Panc1 (cell line): ENCODE results near the gene ZNF180. TPM values are rescaled to one million over a fixed set of nuclear protein-coding genes. Genes with fewer than 3 reads are reported as not detected.

ENCODE experiments used
- ATAC-seq: fragments of 200-7000 bp; cut with Tn5 transposase; 2 replicates; pipeline ENCODE4 v1.9.1; 2020; ENCODE audit warnings: mild to moderate bottlenecking, moderate library complexity
- BruUV-seq: library from RNA; stranded (reverse); fragments of 400-500 nt; replicated peaks from 2 replicates; lab custom pipeline; 2021; lab: Mats Ljungman, UMichigan
- CTCF ChIA-PET: fragments of 300-600 bp; sonication (Branson Sonifier 250); formaldehyde crosslinking; loops from one replicate; lab custom pipeline; 2022; ENCODE audit warnings: antibody characterized with exemption; lab: Charles Lee
- POLR2A ChIA-PET: fragments of 300-600 bp; sonication (Branson Sonifier 250); formaldehyde crosslinking; loops from one replicate; lab custom pipeline; 2022; ENCODE audit warnings: antibody characterized with exemption; lab: Charles Lee
- DNase-seq: peaks from one replicate; pipeline ENCODE4 v3.0.0-alpha.2; 2010; ENCODE audit warnings: low read depth, low spot score
- H3K27ac ChIP-seq: 2 replicates; pipeline ENCODE4 v1.5.1; 2011; ENCODE audit warnings: mild to moderate bottlenecking, low read length, inconsistent platforms
- H3K27me3 ChIP-seq: fragments of 200-500 bp; sonication (Bioruptor generic); 2 replicates; pipeline ENCODE4 v1.6.0; 2014; ENCODE audit warnings: low read length, inconsistent platforms; ENCODE audit not compliant: control insufficient read depth, insufficient read depth
- H3K36me3 ChIP-seq: fragments of 200-500 bp; sonication (Bioruptor generic); 2 replicates; pipeline ENCODE4 v1.5.1; 2014; ENCODE audit warnings: inconsistent platforms, mild to moderate bottlenecking, low read length, moderate library complexity; ENCODE audit not compliant: control insufficient read depth, insufficient read depth
- H3K4me1 ChIP-seq: 2 replicates; pipeline ENCODE4 v1.5.1; 2011; ENCODE audit warnings: inconsistent platforms, mild to moderate bottlenecking, low read length, moderate library complexity; ENCODE audit not compliant: control insufficient read depth, insufficient read depth
- H3K4me3 ChIP-seq, 2 experiments: 2 replicates each; pipeline ENCODE4 v1.5.1; 2011 to 2012; ENCODE audit warnings: low read depth in 2 of 2, low read length in 2 of 2, mild to moderate bottlenecking in 2 of 2, inconsistent platforms in 1 of 2, moderate library complexity in 1 of 2
- H3K9me3 ChIP-seq: fragments of 200-500 bp; sonication (Bioruptor generic); 2 replicates; pipeline ENCODE4 v1.5.1; 2014; ENCODE audit warnings: low read depth, mild to moderate bottlenecking, inconsistent platforms, low read length, moderate library complexity; ENCODE audit not compliant: control insufficient read depth, insufficient read depth
- POLR2AphosphoS5 ChIP-seq: IDR thresholded peaks from 2 replicates; pipeline ENCODE4 v1.6.1; 2012; ENCODE audit warnings: mild to moderate bottlenecking, low read depth, low read length, moderate library complexity
- SIN3A ChIP-seq: IDR thresholded peaks from 2 replicates; pipeline ENCODE4 v1.6.1; 2012; ENCODE audit warnings: low read depth, mild to moderate bottlenecking, low read length, moderate library complexity, borderline replicate concordance; ENCODE audit not compliant: insufficient read depth
- TCF7L2 ChIP-seq: IDR thresholded peaks from 2 replicates; pipeline ENCODE4 v1.6.1; 2011; ENCODE audit warnings: mild to moderate bottlenecking, low read depth, low read length, inconsistent platforms
- in situ Hi-C: cut with HindIII; loops from 2 replicates; pipeline ENCODE4 v1.10.0; 2016; ENCODE audit warnings: low sequenced_read_pairs, low pct_unique_long_range_greater_than_20kb
- intact Hi-C: fragments of 100-400 bp; cut with micrococcal nuclease; formaldehyde crosslinking; loops from one replicate; pipeline ENCODE4 v1.10.0; 2022; ENCODE audit not compliant: unreplicated experiment
- total RNA-seq: library from RNA; stranded (reverse); gene quantifications from one replicate; pipeline ENCODE4 v1.2.1, GENCODE V29; 2021; ENCODE audit not compliant: unreplicated experiment
- TF ChIP-seq, protein P1 (sequence below), 2 experiments: IDR thresholded peaks; 2 replicates each; pipeline ENCODE4 v1.6.1; 2011 to 2012; ENCODE audit warnings: low read depth in 2 of 2, control low read depth in 1 of 2, low read length in 1 of 2, mild to moderate bottlenecking in 1 of 2, moderate library complexity in 1 of 2; ENCODE audit not compliant: insufficient read depth in 1 of 2
- TF ChIP-seq, protein P2 (sequence below): fragments of 450-650 bp; IDR thresholded peaks from 2 replicates; pipeline ENCODE4 v1.5.1; 2017; ENCODE audit warnings: mild to moderate bottlenecking

ZNF180 gene
- total RNA-seq, 1 experiment from 2014 or later: 6.7 TPM

DNA sequence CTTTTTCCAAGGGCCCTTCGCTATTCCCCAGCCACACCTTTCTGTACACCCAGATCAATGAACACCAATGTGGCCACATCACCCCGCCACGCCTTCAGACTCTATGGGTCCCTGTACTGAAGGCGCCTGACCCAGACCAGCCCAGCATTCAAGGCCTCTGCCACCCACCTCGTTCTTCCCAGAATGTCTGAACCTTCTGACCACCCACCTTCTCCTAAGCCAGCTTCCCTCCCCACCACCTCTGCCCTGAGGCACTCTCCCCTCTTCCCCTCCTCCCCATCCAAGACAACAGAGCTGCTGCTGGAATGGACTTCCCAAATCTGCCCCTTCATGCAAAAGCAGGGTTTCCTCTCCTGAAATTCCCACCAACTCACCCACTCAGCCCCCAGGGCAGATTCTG lies 32.5 kb upstream of the ZNF180 start:
- no peaks in the 10 kb centered on the region for H3K4me1 ChIP-seq
- CTCF ChIA-PET: no interaction called here
- TF ChIP-seq, protein P1, sequence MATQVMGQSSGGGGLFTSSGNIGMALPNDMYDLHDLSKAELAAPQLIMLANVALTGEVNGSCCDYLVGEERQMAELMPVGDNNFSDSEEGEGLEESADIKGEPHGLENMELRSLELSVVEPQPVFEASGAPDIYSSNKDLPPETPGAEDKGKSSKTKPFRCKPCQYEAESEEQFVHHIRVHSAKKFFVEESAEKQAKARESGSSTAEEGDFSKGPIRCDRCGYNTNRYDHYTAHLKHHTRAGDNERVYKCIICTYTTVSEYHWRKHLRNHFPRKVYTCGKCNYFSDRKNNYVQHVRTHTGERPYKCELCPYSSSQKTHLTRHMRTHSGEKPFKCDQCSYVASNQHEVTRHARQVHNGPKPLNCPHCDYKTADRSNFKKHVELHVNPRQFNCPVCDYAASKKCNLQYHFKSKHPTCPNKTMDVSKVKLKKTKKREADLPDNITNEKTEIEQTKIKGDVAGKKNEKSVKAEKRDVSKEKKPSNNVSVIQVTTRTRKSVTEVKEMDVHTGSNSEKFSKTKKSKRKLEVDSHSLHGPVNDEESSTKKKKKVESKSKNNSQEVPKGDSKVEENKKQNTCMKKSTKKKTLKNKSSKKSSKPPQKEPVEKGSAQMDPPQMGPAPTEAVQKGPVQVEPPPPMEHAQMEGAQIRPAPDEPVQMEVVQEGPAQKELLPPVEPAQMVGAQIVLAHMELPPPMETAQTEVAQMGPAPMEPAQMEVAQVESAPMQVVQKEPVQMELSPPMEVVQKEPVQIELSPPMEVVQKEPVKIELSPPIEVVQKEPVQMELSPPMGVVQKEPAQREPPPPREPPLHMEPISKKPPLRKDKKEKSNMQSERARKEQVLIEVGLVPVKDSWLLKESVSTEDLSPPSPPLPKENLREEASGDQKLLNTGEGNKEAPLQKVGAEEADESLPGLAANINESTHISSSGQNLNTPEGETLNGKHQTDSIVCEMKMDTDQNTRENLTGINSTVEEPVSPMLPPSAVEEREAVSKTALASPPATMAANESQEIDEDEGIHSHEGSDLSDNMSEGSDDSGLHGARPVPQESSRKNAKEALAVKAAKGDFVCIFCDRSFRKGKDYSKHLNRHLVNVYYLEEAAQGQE (IDR thresholded peaks at IDR 0.05; ENCODE audit: insufficient read depth in 1 of 2, low read depth in 2 of 2, low read length in 1 of 2): no peak
- TF ChIP-seq, protein P2, sequence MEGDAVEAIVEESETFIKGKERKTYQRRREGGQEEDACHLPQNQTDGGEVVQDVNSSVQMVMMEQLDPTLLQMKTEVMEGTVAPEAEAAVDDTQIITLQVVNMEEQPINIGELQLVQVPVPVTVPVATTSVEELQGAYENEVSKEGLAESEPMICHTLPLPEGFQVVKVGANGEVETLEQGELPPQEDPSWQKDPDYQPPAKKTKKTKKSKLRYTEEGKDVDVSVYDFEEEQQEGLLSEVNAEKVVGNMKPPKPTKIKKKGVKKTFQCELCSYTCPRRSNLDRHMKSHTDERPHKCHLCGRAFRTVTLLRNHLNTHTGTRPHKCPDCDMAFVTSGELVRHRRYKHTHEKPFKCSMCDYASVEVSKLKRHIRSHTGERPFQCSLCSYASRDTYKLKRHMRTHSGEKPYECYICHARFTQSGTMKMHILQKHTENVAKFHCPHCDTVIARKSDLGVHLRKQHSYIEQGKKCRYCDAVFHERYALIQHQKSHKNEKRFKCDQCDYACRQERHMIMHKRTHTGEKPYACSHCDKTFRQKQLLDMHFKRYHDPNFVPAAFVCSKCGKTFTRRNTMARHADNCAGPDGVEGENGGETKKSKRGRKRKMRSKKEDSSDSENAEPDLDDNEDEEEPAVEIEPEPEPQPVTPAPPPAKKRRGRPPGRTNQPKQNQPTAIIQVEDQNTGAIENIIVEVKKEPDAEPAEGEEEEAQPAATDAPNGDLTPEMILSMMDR: no peak
- TF ChIP-seq SIN3A (no peak), TCF7L2 (no peak), POLR2AphosphoS5 (no peak)
- H3K36me3 ChIP-seq: no peaks in the 10 kb centered on the region
- POLR2A ChIA-PET: no interaction called here
- intact Hi-C loops (no loop called here), in situ Hi-C loops (no loop called here)
- no peak overlapping the region for H3K27ac ChIP-seq
- BruUV-seq: no TSS peak
- ATAC-seq (no peak), DNase-seq (no peak)
- H3K4me3 ChIP-seq: no peak overlapping the region
- no peaks in the 10 kb centered on the region for H3K9me3 ChIP-seq
- H3K27me3 ChIP-seq: no peaks in the 10 kb centered on the region

DNA sequence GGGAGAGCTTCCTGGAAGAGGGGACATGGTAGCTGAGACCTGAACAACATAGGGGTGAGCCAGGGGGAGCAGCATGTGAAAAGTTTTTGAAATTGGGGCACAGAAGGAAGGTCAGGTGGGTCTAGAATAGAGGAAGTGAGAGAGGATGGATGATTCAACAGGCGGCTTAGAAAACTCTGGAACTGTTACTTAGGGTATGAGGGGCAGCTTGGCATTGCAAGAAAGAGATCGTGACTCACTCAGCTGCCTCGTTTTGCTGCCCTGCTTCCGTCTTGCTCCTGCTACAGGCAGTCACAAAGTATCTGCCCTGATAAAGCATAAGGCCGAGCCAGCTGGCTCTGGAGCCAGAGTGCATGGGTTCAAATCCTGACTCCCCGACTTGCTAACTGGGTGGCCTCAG lies 30.5 kb upstream of the ZNF180 start:
- Histone ChIP-seq H3K4me1 (no peaks in the 10 kb centered on the region), H3K27me3 (no peaks in the 10 kb centered on the region), H3K36me3 (no peaks in the 10 kb centered on the region), H3K9me3 (no peaks in the 10 kb centered on the region), H3K27ac (no peak overlapping the region), H3K4me3 (no peak overlapping the region)
- in situ Hi-C loops (no loop called here), intact Hi-C loops (no loop called here)
- ChIA-PET POLR2A (interaction anchor here (0.6 kb wide), 1 partner anchor 287 kb away, joined by 4 read pairs; no protein-coding TSS in a partner anchor), CTCF (no interaction called here)
- BruUV-seq: no TSS peak
- TF ChIP-seq POLR2AphosphoS5 (no peak), SIN3A (no peak)
- TF ChIP-seq, protein P2: no peak
- TF ChIP-seq, protein P1 (IDR thresholded peaks at IDR 0.05; ENCODE audit: insufficient read depth in 1 of 2, low read depth in 2 of 2, low read length in 1 of 2): no peak
- no peak for ATAC-seq
- no peak for DNase-seq
